Measurements from ENCODE around the gene TSC22D4. TPM values are rescaled to one million over a fixed set of nuclear protein-coding genes. Genes with fewer than 3 reads are reported as not detected.
"Not testable (repeated sequence)": the region's sequence is repeated elsewhere in the genome, so short reads cannot be mapped to it uniquely, and the experiment has no call there.

Gene TSC22D4
- total RNA-seq, 2 donors from 2014 or later, result 94.9 to 113 TPM

DNA sequence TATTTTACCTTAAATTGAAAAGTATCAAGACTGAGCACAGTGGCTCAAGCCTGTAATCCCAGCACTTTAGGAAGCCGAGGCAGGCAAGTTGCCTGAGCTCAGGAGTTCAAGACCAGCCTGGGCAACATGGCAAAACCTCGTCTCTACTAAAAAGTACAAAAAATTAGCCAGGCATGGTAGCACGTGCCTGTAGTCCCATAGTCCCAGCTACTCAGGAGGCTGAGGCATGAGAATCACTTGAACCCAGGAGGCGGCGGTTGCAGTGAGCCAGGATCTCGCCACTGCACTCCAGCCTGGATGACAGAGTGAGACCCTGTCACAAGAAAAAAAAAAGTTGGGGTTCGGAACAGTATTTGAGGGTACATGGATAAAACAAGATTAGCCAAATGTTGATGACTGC, 39.8 kb downstream of the TSC22D4 start:
- ATAC-seq (replicated peaks in 1 of 2); H3K27me3 Mint-ChIP-seq (ENCODE audit: low read depth); DNase-seq; H3K4me3 Mint-ChIP-seq; H3K9me3 Mint-ChIP-seq; H3K27ac Mint-ChIP-seq: not testable (repeated sequence)
- Mint-ChIP-seq H3K36me3 (ENCODE audit: insufficient read depth in 2 of 2) (peaks cover 7 to 15% of the 10 kb centered on the region in 2 donors), H3K4me1 (ENCODE audit: low read depth) (peaks cover 14% of the 10 kb centered on the region)

DNA sequence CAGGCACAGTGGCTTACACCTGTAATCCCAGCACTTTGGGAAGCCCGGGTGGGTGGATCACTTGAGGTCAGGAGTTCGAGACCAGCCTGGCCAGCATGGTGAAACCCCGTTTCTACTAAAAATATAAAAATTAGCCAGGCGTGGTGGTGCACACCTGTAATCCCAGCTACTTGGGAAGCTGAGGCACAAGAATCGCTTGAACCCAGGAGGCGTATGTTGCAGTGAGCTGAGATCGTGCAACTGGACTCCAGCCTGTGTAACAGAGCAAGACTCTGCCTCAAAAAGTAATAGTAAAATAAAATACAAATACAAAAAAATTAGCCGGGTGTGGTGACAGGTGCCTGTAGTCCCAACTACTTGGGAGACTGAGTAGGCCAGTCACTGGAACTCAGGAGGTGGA, 40.3 kb downstream of the TSC22D4 start:
- not testable (repeated sequence) for H3K27ac Mint-ChIP-seq; DNase-seq; H3K4me3 Mint-ChIP-seq; H3K9me3 Mint-ChIP-seq; ATAC-seq (replicated peaks in 1 of 2); H3K27me3 Mint-ChIP-seq (ENCODE audit: low read depth)
- peaks cover 16% of the 10 kb centered on the region for H3K4me1 Mint-ChIP-seq (ENCODE audit: low read depth)
- H3K36me3 Mint-ChIP-seq (ENCODE audit: insufficient read depth in 2 of 2), result peaks cover 8 to 19% of the 10 kb centered on the region in 2 donors

DNA sequence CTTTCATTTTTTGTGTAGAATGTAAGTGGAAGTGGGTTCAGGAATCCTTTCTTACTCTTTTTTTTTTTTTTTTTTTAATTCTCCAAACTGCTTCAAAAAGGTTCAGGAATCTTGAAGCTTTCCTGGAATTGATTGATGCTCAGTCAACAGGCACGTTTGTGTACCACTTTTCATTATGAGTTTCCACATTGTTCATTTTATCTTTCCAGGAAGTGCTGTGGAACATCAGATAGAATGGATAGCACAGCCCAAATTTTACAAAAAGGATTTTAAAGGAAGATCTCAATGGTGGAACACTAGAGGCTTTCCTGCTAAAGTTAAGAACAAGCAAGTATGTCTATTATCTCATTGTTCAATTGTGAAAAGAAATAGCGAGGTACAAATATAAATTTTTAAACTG, 40.8 kb downstream of the TSC22D4 start:
- Mint-ChIP-seq H3K27ac (peak overlapping the region; percentile 73), H3K4me3 (peak overlapping the region in 1 of 2 donors; percentile 27), H3K4me1 (ENCODE audit: low read depth) (peaks cover 22% of the 10 kb centered on the region), H3K9me3 (no peaks in the 10 kb centered on the region), H3K36me3 (ENCODE audit: insufficient read depth in 2 of 2) (peaks cover 10 to 23% of the 10 kb centered on the region in 2 donors), H3K27me3 (ENCODE audit: low read depth) (no peaks in the 10 kb centered on the region)
- ATAC-seq (replicated peaks in 1 of 2) (no peak), DNase-seq (no peak)

DNA sequence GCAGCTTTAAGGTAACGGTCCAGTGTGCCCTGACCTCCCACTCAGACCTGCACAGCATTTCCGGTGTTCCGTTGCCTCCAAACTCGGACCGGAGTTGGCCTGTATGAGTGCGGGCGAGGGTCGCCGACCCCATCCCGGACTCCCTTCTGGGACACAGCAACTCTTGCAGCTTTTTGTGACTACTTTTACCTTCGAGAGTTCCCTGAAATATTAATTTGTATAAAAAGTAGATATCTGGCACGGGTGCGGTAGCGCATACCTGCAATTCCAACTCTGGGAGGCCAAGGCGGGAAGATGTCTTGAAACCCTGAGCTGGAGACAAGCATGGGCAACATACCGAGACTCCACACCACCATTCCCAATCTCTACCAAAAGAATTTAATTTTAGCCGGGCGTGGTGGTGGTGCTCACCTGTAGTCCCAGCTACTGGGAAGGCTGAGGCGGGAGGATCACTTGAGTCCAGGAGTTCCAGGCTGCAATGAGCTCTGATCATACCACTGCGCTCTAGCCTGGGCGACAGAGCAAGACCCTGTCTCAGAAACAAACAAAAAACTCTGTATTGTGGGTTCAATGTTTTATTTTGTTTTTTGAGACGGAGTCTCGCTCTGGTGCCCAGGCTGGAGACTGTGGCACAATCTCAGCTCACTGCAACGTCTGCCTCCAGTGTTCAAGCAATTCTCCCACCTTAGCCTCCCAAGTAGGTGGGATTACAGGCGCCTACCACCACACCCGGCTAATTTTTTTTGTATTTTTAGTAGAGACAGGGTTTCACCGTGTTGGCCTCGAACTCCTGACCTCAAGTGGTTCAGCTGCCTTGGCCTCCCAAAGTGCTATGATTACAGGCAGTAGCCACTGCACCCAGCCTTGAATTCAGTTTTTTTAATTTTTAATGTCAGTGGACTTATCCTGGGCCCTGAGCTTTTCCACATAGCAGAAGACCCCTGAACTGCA, 41.6 kb downstream of the TSC22D4 start:
- Mint-ChIP-seq H3K4me3 (peak overlapping the region; percentile 50 to 96), H3K27me3 (ENCODE audit: low read depth) (no peaks in the 10 kb centered on the region), H3K9me3 (no peaks in the 10 kb centered on the region), H3K4me1 (ENCODE audit: low read depth) (peaks cover 27% of the 10 kb centered on the region), H3K27ac (no peak overlapping the region), H3K36me3 (ENCODE audit: insufficient read depth in 2 of 2) (peaks cover 10 to 29% of the 10 kb centered on the region in 2 donors)
- DNase-seq, result no peak
- no peak for ATAC-seq (replicated peaks in 1 of 2)

DNA sequence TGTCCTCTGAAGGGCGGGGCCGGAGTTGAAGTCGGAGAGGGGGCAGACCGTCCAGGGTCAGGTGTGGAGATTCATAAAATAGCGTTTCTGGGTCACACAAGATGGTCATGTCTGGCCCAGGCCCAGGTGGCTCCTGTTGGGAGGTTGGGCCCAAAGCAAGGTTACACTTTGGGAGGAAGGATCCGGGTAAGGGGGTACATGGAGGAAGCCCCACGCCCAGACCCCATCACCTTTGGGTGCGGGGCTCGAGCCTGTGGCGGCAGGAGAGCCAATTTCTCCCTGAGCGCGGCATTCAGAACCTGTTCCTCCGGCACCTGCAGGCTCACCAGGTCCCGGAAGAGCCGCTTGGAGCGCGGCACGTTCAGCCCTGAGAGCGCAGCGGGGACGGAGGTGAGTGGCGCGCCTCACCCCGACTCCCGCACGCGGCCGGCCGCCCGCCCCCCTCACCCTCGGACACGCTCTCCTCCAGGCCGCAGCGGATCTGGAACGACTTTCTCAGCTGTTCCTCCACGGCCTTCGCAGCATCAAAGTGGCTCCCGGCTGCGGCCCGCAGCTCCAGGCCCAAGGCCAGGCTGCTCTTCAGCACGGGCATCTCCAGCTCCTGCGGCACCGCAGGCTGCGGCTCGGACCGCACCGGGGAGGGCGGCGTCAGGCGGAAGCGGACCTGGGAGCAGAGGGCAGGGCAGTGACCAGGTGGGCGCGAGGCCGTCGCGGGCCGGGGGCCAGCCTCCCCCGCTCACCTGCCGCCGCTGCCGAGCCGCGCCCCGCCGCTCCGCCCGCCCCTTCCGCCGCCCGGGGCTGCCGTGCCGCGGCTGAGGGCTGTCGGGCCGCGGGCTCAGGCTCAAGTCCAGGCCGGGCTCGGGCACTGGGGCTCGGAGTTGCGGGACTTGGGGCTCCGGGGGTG, 43.4 kb downstream of the TSC22D4 start:
- H3K27ac Mint-ChIP-seq, result peak overlapping the region; percentile 57
- peaks cover 10 to 29% of the 10 kb centered on the region in 2 donors for H3K36me3 Mint-ChIP-seq (ENCODE audit: insufficient read depth in 2 of 2)
- DNase-seq (peak; percentile 52 to 57), ATAC-seq (replicated peaks in 1 of 2) (peak; percentile 28 to 29)
- peaks cover 40% of the 10 kb centered on the region for H3K4me1 Mint-ChIP-seq (ENCODE audit: low read depth)
- H3K9me3 Mint-ChIP-seq, result no peaks in the 10 kb centered on the region
- no peaks in the 10 kb centered on the region for H3K27me3 Mint-ChIP-seq (ENCODE audit: low read depth)
- peak overlapping the region; percentile 96 to 97 for H3K4me3 Mint-ChIP-seq

DNA sequence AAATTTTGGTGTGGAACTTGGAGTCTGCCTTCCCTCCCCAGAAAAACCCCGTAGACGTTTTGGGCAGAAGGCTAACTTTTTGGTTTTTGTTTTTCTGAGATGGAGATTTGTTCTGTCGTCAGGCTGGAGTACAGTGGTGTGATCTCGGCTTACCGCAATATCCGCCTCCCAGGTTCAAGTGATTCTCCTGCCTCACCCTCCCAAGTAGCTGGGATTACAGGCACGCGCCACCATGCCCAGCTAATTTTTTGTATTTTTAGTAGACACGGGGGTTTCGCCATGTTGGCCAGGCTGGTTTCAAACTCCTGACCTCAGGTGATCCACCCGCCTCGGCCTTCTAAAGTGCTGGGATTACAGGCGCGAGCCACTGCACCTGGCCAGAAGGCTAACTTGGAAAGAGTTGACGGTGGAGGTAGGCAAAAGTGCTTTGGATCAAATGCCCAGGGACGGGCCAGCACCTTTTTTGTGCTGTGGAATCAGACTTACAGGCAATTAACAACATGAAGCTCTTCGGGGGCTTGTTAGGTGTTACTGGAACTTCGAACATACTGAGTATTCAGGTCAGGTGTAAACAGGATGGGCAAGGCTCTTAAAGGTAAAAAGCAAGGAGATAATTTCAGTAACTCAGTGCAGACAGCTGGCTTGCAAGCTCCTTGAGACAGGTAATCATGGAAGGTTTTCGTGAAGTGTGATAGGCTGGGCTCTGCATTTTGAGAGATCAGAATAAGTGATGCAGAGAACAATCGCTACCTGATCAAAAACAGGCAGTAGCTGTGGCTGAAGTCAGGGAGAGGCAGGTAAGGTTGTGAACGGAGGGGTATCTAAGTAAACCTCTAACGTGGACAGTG, 44.5 kb downstream of the TSC22D4 start:
- Mint-ChIP-seq H3K27me3 (ENCODE audit: low read depth) (no peaks in the 10 kb centered on the region), H3K9me3 (no peaks in the 10 kb centered on the region), H3K4me1 (ENCODE audit: low read depth) (peaks cover 41% of the 10 kb centered on the region), H3K27ac (peak overlapping the region; percentile 69), H3K36me3 (ENCODE audit: insufficient read depth in 2 of 2) (peaks cover 12 to 31% of the 10 kb centered on the region in 2 donors), H3K4me3 (peak overlapping the region; percentile 84 to 95)
- DNase-seq, result no peak
- no peak for ATAC-seq (replicated peaks in 1 of 2)

DNA sequence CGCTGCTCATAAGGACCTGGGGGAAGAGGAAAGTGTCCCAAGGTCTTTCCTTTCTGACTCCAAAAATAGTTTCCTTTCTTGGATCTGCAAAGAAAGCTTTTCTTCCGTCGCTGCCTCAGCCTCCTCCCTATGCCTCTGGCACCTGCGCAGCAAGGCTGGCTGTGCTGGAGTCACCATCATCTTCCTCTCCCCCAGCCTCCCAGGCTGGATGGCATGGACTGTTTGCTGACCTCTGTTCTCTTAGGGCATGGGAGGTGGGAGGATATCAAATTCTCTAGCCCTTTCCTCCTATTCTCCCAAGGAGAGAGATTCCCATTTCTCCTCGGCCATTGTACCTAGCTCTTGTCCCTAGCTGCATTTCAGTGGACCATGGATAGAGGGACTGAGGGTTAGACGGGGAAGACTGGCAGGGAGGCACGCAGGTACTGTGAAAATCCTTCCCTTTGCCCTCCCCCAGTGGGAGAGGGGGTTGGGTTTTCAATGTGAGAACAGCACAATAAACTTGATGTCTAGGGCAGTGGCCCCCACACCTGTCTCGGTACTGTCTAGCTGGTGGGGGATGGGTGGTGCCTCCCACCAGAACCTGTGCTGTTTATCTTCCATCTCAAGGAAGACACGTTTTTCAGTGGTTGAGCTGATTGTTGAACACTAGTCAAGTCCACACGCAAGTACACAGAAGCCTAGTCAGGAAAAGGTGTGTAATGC, 45.3 kb downstream of the TSC22D4 start:
- H3K27me3 Mint-ChIP-seq (ENCODE audit: low read depth), result no peaks in the 10 kb centered on the region
- ATAC-seq (replicated peaks in 1 of 2), result no peak
- DNase-seq, result no peak
- peak overlapping the region; percentile 84 to 95 for H3K4me3 Mint-ChIP-seq
- H3K27ac Mint-ChIP-seq, result peak overlapping the region; percentile 69
- H3K4me1 Mint-ChIP-seq (ENCODE audit: low read depth), result peaks cover 47% of the 10 kb centered on the region
- no peaks in the 10 kb centered on the region for H3K9me3 Mint-ChIP-seq
- H3K36me3 Mint-ChIP-seq (ENCODE audit: insufficient read depth in 2 of 2), result peaks cover 16 to 33% of the 10 kb centered on the region in 2 donors

DNA sequence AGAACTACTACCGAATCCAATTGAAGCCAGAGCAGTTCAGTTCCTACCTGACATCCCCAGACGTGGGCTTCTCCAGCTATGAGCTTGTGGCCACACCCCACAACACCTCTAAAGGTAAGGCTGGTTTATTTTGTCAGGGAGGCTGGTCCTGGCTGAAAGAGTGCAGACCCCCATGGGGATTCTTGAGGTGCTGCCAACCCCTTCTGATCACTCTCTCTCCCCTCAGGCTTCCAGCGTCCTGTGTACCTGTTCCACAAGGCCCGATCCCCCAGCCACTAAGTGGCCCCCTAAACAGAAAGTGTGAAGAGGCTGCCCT, 45.8 kb downstream of the TSC22D4 start:
- ATAC-seq (replicated peaks in 1 of 2) (no peak), DNase-seq (no peak)
- H3K27ac Mint-ChIP-seq, result peak overlapping the region; percentile 69
- H3K9me3 Mint-ChIP-seq, result no peaks in the 10 kb centered on the region
- H3K4me3 Mint-ChIP-seq, result peak overlapping the region; percentile 84 to 95
- peaks cover 16 to 34% of the 10 kb centered on the region in 2 donors for H3K36me3 Mint-ChIP-seq (ENCODE audit: insufficient read depth in 2 of 2)
- H3K4me1 Mint-ChIP-seq (ENCODE audit: low read depth), result peaks cover 52% of the 10 kb centered on the region
- H3K27me3 Mint-ChIP-seq (ENCODE audit: low read depth), result no peaks in the 10 kb centered on the region

DNA sequence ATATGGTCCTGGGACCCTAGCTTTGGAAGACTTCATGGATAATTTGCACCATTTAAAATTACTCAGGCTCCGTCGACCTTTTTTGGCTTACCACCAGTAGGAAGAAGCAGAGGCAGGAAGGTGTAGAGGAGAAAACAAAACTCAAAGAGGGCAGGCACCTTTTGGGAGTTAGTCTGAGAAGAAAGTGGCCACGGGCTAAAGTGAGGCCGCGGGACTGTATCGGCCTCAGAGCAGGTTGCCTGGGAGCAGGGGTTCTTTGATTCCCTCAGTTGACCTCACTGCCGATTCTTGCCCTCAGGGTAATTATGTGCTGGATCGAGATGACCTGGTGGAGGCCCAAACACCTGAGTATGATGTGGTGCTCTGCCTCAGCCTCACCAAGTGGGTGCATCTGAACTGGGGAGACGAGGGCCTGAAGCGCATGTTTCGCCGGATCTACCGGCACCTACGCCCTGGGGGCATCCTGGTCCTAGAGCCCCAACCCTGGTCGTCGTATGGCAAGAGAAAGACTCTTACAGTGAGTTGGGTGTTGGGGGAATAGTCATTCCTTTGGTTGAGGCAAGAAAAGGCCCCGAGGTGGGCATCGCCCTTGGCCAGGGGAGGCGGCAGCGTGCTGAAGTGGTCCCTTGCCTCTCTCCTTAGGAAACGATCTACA, 46.3 kb downstream of the TSC22D4 start:
- Mint-ChIP-seq H3K4me1 (ENCODE audit: low read depth) (peaks cover 57% of the 10 kb centered on the region), H3K36me3 (ENCODE audit: insufficient read depth in 2 of 2) (peaks cover 18 to 39% of the 10 kb centered on the region in 2 donors), H3K4me3 (peak overlapping the region; percentile 86 to 89), H3K9me3 (no peaks in the 10 kb centered on the region), H3K27me3 (ENCODE audit: low read depth) (no peaks in the 10 kb centered on the region), H3K27ac (peak overlapping the region; percentile 78)
- no peak for ATAC-seq (replicated peaks in 1 of 2)
- DNase-seq, result no peak

DNA sequence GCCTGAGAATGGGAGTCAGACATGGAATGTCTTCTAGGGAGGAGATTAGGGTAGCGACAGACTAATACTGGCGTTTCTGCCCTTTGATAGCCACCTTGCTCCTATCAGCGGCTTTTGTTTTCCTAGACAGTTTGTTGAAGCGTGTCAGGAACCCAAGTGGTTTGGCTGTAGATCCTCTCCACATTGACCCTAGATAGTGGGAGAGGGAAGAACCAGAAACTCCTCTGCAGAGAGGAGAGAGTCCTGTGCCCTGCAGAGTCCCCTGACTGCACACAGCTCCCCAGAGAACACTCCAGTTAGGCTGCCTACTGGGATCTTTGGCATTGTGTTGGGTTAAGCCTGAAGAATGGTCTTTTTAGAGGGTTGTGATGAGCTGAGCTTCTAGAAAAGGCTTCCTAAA, 47.0 kb downstream of the TSC22D4 start:
- no peak for DNase-seq
- peaks cover 57% of the 10 kb centered on the region for H3K4me1 Mint-ChIP-seq (ENCODE audit: low read depth)
- H3K27me3 Mint-ChIP-seq (ENCODE audit: low read depth), result no peaks in the 10 kb centered on the region
- no peaks in the 10 kb centered on the region for H3K9me3 Mint-ChIP-seq
- peak overlapping the region; percentile 86 to 89 for H3K4me3 Mint-ChIP-seq
- ATAC-seq (replicated peaks in 1 of 2), result no peak
- H3K27ac Mint-ChIP-seq, result peak overlapping the region; percentile 78
- H3K36me3 Mint-ChIP-seq (ENCODE audit: insufficient read depth in 2 of 2), result peaks cover 18 to 39% of the 10 kb centered on the region in 2 donors

DNA sequence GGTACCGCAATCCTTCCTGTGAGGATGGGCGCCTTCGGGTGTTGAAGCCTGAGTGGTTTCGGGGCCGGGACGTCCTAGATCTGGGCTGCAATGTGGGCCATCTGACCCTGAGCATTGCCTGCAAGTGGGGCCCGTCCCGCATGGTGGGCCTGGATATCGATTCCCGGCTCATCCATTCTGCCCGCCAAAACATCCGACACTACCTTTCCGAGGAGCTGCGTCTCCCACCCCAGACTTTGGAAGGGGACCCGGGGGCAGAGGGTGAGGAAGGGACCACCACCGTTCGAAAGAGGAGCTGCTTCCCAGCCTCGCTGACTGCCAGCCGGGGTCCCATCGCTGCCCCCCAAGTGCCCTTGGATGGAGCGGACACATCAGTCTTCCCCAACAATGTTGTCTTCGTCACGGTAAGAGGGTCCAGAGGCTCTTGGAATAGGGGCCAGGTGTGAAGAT, 47.7 kb downstream of the TSC22D4 start:
- DNase-seq (no peak), ATAC-seq (replicated peaks in 1 of 2) (no peak)
- Mint-ChIP-seq H3K9me3 (no peaks in the 10 kb centered on the region), H3K4me3 (peak overlapping the region; percentile 86 to 89), H3K27ac (peak overlapping the region; percentile 78), H3K27me3 (ENCODE audit: low read depth) (no peaks in the 10 kb centered on the region), H3K4me1 (ENCODE audit: low read depth) (peaks cover 57% of the 10 kb centered on the region), H3K36me3 (ENCODE audit: insufficient read depth in 2 of 2) (peaks cover 17 to 37% of the 10 kb centered on the region in 2 donors)
